Stomach (tissue), 4 donors: Measurements from ENCODE around the gene PTPRM.

Experiments used
- POLR2A ChIP-seq, 4 donors: fragments of 450-650 bp; IDR thresholded peaks; one replicate each; pipeline ENCODE4 v1.6.1; 2016; ENCODE audit warnings: antibody characterized with exemption in 4 of 4, control low read depth in 2 of 4, mild to moderate bottlenecking in 1 of 4, moderate library complexity in 1 of 4
- TF ChIP-seq, protein P1 (sequence below), 7 experiments: fragments of 450-650 bp in 4 of 7; fragments of 200-600 bp in 3 of 7; sonication (generic) in 3 of 7; IDR thresholded peaks; one replicate each; pipeline ENCODE4 v1.5.1; 2016 to 2019; ENCODE audit warnings: antibody characterized with exemption in 7 of 7, control low read depth in 2 of 7, mild to moderate bottlenecking in 1 of 7

DNA sequence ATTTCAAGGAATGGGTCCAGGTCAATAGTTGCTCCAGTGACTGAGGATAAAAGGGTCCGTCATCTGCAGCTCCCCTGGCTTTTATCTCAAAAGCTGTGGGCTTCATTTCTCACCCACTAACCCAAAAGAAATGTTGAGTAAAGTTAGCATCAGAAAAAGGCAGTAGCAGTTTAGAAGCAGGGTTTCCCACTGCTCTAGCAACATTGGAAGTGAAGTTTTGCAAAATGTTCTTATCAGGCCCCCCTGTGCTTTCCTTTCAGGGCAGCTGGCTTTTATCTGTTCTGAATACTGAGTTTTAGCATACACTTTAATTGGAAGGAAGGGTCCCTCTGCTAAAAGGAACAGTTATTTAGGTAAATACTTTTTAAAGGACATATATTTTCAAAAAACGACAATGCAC is 745.9 kb downstream of the PTPRM start:
- no peak for TF ChIP-seq POLR2A (IDR thresholded peaks at IDR 0.05)
- TF ChIP-seq, protein P1, sequence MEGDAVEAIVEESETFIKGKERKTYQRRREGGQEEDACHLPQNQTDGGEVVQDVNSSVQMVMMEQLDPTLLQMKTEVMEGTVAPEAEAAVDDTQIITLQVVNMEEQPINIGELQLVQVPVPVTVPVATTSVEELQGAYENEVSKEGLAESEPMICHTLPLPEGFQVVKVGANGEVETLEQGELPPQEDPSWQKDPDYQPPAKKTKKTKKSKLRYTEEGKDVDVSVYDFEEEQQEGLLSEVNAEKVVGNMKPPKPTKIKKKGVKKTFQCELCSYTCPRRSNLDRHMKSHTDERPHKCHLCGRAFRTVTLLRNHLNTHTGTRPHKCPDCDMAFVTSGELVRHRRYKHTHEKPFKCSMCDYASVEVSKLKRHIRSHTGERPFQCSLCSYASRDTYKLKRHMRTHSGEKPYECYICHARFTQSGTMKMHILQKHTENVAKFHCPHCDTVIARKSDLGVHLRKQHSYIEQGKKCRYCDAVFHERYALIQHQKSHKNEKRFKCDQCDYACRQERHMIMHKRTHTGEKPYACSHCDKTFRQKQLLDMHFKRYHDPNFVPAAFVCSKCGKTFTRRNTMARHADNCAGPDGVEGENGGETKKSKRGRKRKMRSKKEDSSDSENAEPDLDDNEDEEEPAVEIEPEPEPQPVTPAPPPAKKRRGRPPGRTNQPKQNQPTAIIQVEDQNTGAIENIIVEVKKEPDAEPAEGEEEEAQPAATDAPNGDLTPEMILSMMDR (IDR thresholded peaks at IDR 0.05): no peak
